SK-N-SH (cell line): ENCODE data around the gene GALNT4. TPM values are rescaled to one million over a fixed set of nuclear protein-coding genes. Genes with fewer than 3 reads are reported as not detected.

ENCODE experiments used
- CTCF ChIA-PET: fragments of 300-600, 350-600 bp; formaldehyde crosslinking; extraction: SDS; loops from one replicate; lab custom pipeline; 2021; lab: Yijun Ruan, JAX
- POLR2A ChIA-PET: fragments of 350-600 bp; sonication (Branson Sonifier 250); formaldehyde crosslinking; extraction: SDS; loops from one replicate; lab custom pipeline; 2020; ENCODE audit warnings: antibody characterized with exemption, inconsistent platforms; lab: Yijun Ruan, JAX
- DNase-seq: peaks from one replicate; pipeline ENCODE4 v3.0.0; 2012
- H2AFZ ChIP-seq: fragments of 200-600 bp; sonication (generic); 2 replicates; pipeline ENCODE4 v1.8.1; 2016; ENCODE audit warnings: antibody characterized with exemption, mild to moderate bottlenecking, low read depth
- H3F3A ChIP-seq: fragments of 200-600 bp; sonication (generic); replicated peaks from 2 replicates; pipeline ENCODE3; 2016; ENCODE audit warnings: antibody characterized with exemption, mild to moderate bottlenecking; ENCODE audit not compliant: insufficient read depth
- H3K27ac ChIP-seq, 2 experiments: fragments of 200-500 bp in 1 of 2; fragments of 200-600 bp in 1 of 2; sonication (Bioruptor generic) in 1 of 2; sonication (generic), shearing (Covaris generic) in 1 of 2; 2 replicates each; pipeline versions ENCODE4 v1.5.1 to v1.6.1; 2014 to 2016; ENCODE audit warnings: low read depth in 2 of 2, inconsistent platforms in 1 of 2, low read length in 1 of 2, mild to moderate bottlenecking in 1 of 2, mixed read lengths in 1 of 2
- H3K27me3 ChIP-seq: fragments of 200-600 bp; sonication (generic), shearing (Covaris generic); 2 replicates; pipeline ENCODE4 v1.6.1; 2016; ENCODE audit warnings: mixed run types; ENCODE audit not compliant: insufficient read depth
- H3K36me3 ChIP-seq, 2 experiments: fragments of 200-500 bp in 1 of 2; fragments of 200-600 bp in 1 of 2; sonication (Bioruptor generic) in 1 of 2; sonication (generic) in 1 of 2; replicated peaks in 1 of 2; 2 replicates each; pipeline versions ENCODE3 to v1.5.1; 2014 to 2016; ENCODE audit warnings: low read length in 1 of 2, mild to moderate bottlenecking in 1 of 2; ENCODE audit not compliant: insufficient read depth in 2 of 2, control insufficient read depth in 1 of 2
- H3K4me1 ChIP-seq, 2 experiments: fragments of 200-500 bp in 1 of 2; fragments of 200-600 bp in 1 of 2; sonication (Bioruptor generic) in 1 of 2; sonication (generic), shearing (Covaris generic) in 1 of 2; 2 replicates each; pipeline versions ENCODE4 v1.5.1 to v1.6.1; 2014 to 2016; ENCODE audit warnings: low read depth in 1 of 2, low read length in 1 of 2, mixed run types in 1 of 2; ENCODE audit not compliant: insufficient read depth in 2 of 2, control insufficient read depth in 1 of 2
- H3K4me2 ChIP-seq: fragments of 200-600 bp; sonication (generic), shearing (Covaris generic); 2 replicates; pipeline ENCODE4 v1.6.1; 2017; ENCODE audit warnings: mixed run types
- H3K4me3 ChIP-seq, 2 experiments: fragments of 200-500 bp in 1 of 2; fragments of 200-600 bp in 1 of 2; sonication (Bioruptor generic) in 1 of 2; sonication (generic), shearing (Covaris generic) in 1 of 2; 2 replicates each; pipeline versions ENCODE4 v1.5.1 to v1.8.1; 2014 to 2016; ENCODE audit warnings: low read depth in 2 of 2, inconsistent platforms in 1 of 2, low read length in 1 of 2, mild to moderate bottlenecking in 1 of 2, mixed read lengths in 1 of 2, moderate library complexity in 1 of 2
- H3K79me2 ChIP-seq: fragments of 200-600 bp; sonication (generic); 2 replicates; pipeline ENCODE4 v1.8.1; 2017; ENCODE audit warnings: mild to moderate bottlenecking; ENCODE audit not compliant: insufficient read depth
- H3K9ac ChIP-seq: fragments of 200-600 bp; sonication (generic); 2 replicates; pipeline ENCODE4 v1.6.1; 2017; ENCODE audit warnings: mixed run types
- H3K9me2 ChIP-seq: fragments of 200-600 bp; sonication (generic); 2 replicates; pipeline ENCODE4 v1.6.1; 2017; ENCODE audit warnings: mixed run types
- H3K9me3 ChIP-seq: fragments of 200-600 bp; sonication (generic); 2 replicates; pipeline ENCODE4 v1.6.1; 2017; ENCODE audit warnings: mixed run types, mild to moderate bottlenecking, moderate library complexity
- H4K20me1 ChIP-seq: fragments of 200-600 bp; sonication (generic); 2 replicates; pipeline ENCODE4 v1.6.1; 2017; ENCODE audit warnings: mild to moderate bottlenecking, mixed run types; ENCODE audit not compliant: insufficient read depth
- CHD2 ChIP-seq: fragments of 150-350 bp; IDR thresholded peaks from 2 replicates; pipeline ENCODE4 v1.6.1; 2018; ENCODE audit warnings: low read length; ENCODE audit not compliant: partially characterized antibody
- FOXM1 ChIP-seq: IDR thresholded peaks from 2 replicates; pipeline ENCODE4 v1.4.0; 2012; ENCODE audit warnings: low read depth, mild to moderate bottlenecking
- GABPA ChIP-seq: IDR thresholded peaks from 2 replicates; pipeline ENCODE4 v1.4.0; 2012; ENCODE audit warnings: low read depth, mild to moderate bottlenecking
- IRF3 ChIP-seq: fragments of 150-350 bp; IDR thresholded peaks from 2 replicates; pipeline ENCODE4 v1.6.1; 2016; ENCODE audit warnings: mild to moderate bottlenecking, low read depth, low read length
- NFIC ChIP-seq: IDR thresholded peaks from 2 replicates; pipeline ENCODE4 v1.4.0; 2012; ENCODE audit warnings: borderline replicate concordance
- NRF1 ChIP-seq: IDR thresholded peaks from 2 replicates; pipeline ENCODE4 v1.6.1; 2012; ENCODE audit warnings: low read depth, mild to moderate bottlenecking, low read length
- PBX3 ChIP-seq: IDR thresholded peaks from 2 replicates; pipeline ENCODE4; 2012
- POLR2AphosphoS5 ChIP-seq: IDR thresholded peaks from 2 replicates; pipeline ENCODE4 v1.6.1; 2012; ENCODE audit warnings: low read depth, low read length
- SMC3 ChIP-seq: IDR thresholded peaks from 2 replicates; pipeline ENCODE4 v1.6.1; 2012; ENCODE audit warnings: low read depth, low read length, improper control_type of control experiment
- TCF12 ChIP-seq: IDR thresholded peaks from 2 replicates; pipeline ENCODE4 v1.4.0; 2012
- USF1 ChIP-seq: IDR thresholded peaks from 2 replicates; pipeline ENCODE4 v1.4.0; 2012; ENCODE audit warnings: low read depth, borderline replicate concordance
- USF2 ChIP-seq: fragments of 150-350 bp; IDR thresholded peaks from 2 replicates; pipeline ENCODE4 v1.6.1; 2017; ENCODE audit warnings: antibody characterized with exemption, low read length, low read depth, borderline replicate concordance
- ZBTB33 ChIP-seq: IDR thresholded peaks from 2 replicates; pipeline ENCODE4 v1.4.0; 2012; ENCODE audit warnings: low read depth, borderline replicate concordance
- WGBS: methylation state at CpG from one replicate; pipeline ENCODE4 v1.1.6; 2017; ENCODE audit warnings: low lambda C conversion rate; 5-methylcytosine and 5-hydroxymethylcytosine counted together
- polyA plus RNA-seq, 3 experiments: library from polyadenylated mRNA; depleted of rRNA; stranded (reverse); fragments of >200 nt; gene quantifications; 2 replicates each; pipeline ENCODE4 v1.2.3, GENCODE V29; 2012

GALNT4 gene
- polyA plus RNA-seq, 1 of the 3 experiments (the other 2 are of a cell fraction) = 1.1 TPM

- TF ChIP-seq PBX3 (no peak), IRF3 (no peak), GABPA (no peak)
Measured at GRCh38 chr12:89568484-89568883, 43.9 kb upstream of the GALNT4 start (continued).

- Histone ChIP-seq H3K4me3 (no peak overlapping the region), H4K20me1 (no peaks in the 10 kb centered on the region), H3K9me3 (no peaks in the 10 kb centered on the region), H3K27me3 (no peaks in the 10 kb centered on the region), H3K4me1 (no peaks in the 10 kb centered on the region), H3F3A (no peaks in the 10 kb centered on the region), H3K79me2 (no peaks in the 10 kb centered on the region), H3K27ac (no peak overlapping the region), H3K4me2 (no peak overlapping the region), H3K36me3 (no peaks in the 10 kb centered on the region), H2AFZ (no peak overlapping the region), H3K9me2 (no peaks in the 10 kb centered on the region), H3K9ac (no peak overlapping the region)
- WGBS = 83% methylated on average over 3 of the region's 3 CpGs
- ChIA-PET POLR2A (no interaction called here), CTCF (no interaction called here)
- TF ChIP-seq USF1 (no peak), ZBTB33 (no peak), PBX3 (no peak), CHD2 (no peak), USF2 (no peak), TCF12 (no peak), NRF1 (no peak), IRF3 (no peak), FOXM1 (no peak), SMC3 (no peak), NFIC (no peak), POLR2AphosphoS5 (no peak)
- DNase-seq = no peak
Measured at GRCh38 chr12:89567691-89568239, 43.2 kb upstream of the GALNT4 start.
